Measurements from ENCODE around the gene SPATA2L.
"Not testable (repeated sequence)": the region's sequence is repeated elsewhere in the genome, so short reads cannot be mapped to it uniquely, and the experiment has no call there.

SPATA2L gene

DNA sequence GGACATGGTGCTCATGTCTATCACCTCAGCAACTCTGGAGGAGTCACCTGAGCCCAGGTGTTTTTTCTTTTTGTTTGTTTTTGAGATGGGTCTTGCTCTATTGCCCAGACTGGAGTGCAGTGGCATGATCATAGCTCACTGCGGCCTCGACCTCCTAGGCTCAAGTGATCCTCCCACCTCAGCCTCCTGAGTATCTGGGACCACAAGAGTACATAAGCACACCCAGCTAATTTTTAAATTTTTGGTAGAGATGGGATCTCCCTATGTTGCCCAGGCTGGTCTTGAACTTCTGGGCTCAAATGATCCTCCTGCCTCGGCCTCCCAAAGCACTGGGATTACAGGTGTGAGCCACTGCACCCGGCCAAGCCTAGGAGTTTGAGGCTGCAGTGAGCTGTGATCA is 11.9 kb downstream of the SPATA2L start:
- not testable (repeated sequence) for DNase-seq (ENCODE audit: low read depth in 2 of 2)

- DNase-seq (ENCODE audit: low read depth in 2 of 2): no peak
Measured at GRCh38 chr16:89689142-89689541, 12.4 kb downstream of the SPATA2L start.

GRCh38 chr16:89688395-89688794 is 13.1 kb downstream of the SPATA2L start:
- DNase-seq (ENCODE audit: low read depth in 2 of 2): no peak

DNA sequence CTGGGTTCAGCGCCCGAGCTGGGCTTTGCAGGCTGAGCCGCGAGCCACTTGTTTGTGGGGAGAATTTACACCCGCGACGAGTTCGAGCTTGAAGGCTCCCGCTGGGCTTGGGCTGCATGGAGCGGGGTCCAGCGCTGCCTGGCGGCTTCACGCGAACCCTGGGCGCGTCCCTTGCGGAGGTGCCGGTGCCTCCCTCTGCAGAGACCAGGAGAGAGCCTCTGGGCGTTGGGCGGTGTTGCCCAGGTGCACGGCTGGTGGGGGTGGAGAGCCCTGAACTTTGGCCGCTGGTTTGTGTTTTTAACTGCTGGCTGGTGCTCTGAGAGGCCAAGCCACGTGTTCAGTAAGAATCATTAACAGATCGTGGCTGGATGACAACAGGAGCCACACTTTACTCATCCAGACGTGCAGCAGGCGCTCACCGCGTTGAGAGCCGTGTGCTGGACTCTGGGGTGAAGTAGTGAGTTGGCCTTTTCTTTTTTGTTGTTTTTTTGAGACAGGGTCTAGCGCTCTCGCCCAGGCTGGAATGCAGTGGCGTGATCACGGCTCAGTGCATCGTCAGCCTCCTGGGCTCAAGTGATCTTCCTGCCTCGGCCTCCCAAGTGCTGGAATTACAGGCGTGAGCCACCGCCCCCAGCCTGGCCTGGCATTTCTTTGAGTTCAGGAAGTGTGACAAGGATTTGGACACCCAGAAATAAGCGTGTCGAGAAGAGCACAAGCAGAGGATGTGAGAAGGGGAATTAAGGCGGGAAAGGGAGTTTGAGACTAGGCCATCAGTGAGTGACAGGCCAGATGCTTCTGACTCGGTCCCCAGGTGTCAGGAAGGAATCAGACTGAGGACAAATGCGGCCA is 14.2 kb downstream of the SPATA2L start:
- no peak for DNase-seq (ENCODE audit: low read depth in 2 of 2)

GRCh38 chr16:89686520-89687091 is 14.9 kb downstream of the SPATA2L start, which contains the start of gene CDK10:
Gene CDK10, plus strand, starts transcription at chr16:89686689. Its CDS starts 22 bp downstream, at chr16:89686711.
- peak; percentile 66 to 67 for DNase-seq (ENCODE audit: low read depth in 2 of 2)

DNA sequence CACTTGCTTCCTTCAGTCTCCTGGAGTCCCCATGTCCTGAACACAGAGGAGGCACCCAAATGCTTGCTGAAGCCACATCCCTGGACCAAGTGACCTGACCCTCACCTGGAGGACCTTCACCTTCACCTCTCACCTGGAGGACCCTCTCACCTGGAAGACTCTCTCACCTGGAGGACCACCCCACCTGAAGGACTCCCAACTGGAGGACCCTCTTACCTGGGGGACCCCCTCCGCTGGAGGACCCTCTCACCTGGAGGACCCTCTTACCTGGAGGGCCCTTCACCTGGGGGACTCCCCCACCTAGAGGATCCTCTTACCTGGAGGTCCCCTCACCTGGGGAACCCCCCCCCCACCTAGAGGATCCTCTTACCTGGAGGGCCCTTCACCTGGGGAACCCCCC is 15.6 kb downstream of the SPATA2L start:
- DNase-seq (ENCODE audit: low read depth in 2 of 2): no peak

DNA sequence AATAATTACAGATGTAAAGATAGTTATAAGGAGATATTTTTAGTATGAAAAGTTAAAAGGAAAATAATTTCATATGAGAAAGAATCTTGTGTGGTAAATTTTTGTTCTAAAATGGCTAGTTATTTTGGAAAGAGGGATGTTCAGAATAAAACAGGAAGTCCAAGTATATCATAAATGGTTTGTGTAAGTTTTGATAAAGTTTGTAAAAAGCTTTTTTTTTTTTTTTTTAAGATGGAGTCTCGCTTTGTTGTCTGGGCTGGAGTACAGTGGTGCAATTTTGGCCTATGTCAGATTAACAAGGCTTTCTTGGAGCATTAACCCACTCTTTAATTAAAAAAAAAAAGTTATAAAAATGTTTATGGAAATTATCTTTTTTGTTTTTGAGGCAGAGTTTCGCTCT is 23.2 kb downstream of the SPATA2L start:
- no peak for DNase-seq (ENCODE audit: low read depth in 2 of 2)

DNA sequence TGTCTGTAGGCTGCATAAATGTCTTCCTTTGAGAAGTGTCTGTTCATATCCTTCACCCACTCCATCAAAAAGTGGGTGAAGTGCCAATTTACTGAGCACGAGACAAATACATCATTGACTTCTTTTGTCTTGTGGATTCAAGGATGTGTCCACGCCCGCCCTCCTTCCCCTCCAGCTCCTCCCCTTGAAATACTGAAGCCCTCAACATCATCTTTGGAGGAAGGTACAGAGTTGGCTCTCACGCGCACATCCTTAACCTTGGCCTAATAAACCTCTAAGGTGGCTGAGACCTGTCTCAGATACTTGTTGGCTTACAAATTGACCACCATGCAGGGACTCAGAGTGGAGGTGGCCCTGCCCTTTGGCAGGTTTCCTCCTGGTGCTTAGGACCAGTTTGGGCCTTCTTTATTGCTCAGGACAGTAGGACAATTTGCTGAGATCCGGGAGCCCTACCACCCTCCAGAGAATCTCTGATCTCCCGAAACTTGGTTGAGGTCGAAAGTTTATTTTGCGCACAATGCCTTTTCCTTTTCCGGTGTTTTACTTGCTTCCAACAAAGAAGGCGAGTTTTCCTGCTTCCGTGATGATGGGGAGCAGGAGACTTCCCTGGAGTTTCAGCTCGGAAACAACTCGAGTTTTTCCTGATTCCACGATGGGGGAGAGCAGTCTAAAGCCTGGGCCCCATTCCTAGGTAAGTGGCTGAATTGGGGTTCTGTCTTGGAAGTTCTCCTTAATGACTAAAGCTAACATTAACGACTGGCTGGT is 29.1 kb downstream of the SPATA2L start:
- no peak for DNase-seq (ENCODE audit: low read depth in 2 of 2)

- not testable (repeated sequence) for DNase-seq (ENCODE audit: low read depth in 2 of 2)
Measured at GRCh38 chr16:89671565-89671964, 29.9 kb downstream of the SPATA2L start.

DNA sequence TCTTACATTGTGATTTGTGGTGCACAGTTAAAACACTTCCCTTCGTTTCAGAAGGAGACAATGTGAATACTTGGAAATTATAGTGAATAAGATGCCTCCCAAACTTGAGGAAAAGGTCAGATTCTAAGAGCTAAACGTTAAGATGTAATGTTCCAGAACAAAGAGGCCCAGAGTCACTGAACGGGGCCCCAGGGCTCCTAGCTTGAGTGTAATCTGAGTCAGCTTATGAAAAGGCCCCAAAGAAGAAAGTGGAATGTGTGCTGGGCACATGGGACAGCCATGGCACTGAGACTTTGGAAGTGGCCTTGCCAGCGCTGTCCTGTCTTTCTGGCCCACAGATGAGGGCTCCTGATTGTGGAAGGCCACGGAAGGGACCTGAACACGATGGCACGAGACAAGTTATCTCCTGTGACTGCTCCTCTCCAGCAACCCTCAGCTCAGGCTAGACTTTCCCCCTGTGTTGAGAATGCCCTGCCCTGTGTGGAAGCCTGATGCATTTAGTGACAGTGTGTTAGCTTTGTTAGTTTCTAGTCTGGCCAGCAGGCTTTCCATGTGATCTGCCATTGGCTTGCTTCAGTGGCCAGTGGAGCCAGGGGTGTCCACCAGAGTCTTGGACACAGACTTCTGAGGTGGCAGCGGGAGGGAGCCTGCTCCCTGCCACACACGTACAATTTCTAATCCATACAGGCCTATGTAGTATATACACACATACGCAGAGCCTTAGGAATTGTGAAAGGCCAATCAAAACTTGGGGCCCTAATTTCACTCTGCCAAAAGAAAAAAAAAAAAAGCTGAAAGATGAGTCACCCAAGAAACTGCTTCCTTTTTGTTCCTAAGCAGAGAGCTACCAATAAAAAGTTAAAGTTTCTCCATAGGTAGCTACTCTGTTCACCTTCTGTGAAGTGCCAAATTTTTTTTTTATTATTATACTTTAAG is 30.7 kb downstream of the SPATA2L start:
- DNase-seq (ENCODE audit: low read depth in 2 of 2): no peak

DNA sequence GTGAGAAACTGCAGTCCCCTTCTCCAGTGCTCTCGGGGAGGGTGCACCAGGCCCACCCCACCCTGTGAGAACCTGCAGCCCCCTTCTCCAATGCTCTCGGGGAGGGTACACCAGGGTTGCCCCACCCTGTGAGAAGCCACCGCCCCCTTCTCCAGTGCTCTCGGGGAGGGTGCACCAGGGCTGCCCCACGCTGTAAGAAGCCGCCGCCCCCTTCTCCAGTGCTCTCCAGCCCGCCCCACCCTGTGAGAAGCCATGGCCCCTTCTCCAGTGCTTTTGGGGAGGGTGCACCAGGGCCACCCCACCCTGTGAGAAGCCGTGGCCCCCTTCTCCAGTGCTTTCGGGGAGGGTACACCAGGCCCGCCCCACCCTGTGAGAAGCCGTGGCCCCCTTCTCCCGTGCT is 31.8 kb downstream of the SPATA2L start:
- DNase-seq (ENCODE audit: low read depth in 2 of 2): no peak

- DNase-seq (ENCODE audit: low read depth in 2 of 2): no peak
Measured at GRCh38 chr16:89668790-89669158, 32.7 kb downstream of the SPATA2L start.

DNA sequence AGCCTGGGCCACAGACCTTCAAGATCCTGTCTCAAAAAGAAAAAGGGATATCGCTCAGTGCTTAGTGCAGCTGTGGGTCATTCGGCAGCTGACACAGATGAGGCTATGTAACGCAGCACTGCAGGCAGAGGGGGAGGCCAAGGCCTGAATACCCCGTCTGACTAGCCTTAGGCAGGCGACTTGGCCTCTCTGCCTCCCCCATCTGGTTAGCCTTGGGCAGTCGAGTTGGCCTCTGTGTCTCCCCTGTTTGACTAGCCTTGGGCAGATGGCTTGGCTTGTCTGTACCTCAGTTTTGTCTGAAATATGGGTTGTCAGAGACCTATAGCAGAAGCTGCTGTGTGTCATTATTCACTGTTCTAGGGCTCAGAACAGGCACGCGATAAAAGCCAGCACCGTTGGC is 33.9 kb downstream of the SPATA2L start:
- no peak for DNase-seq (ENCODE audit: low read depth in 2 of 2)

GRCh38 chr16:89667000-89667399 is 34.5 kb downstream of the SPATA2L start:
- DNase-seq (ENCODE audit: low read depth in 2 of 2): not testable (repeated sequence)

GRCh38 chr16:89664238-89664637 is 37.3 kb downstream of the SPATA2L start:
- not testable (repeated sequence) for DNase-seq (ENCODE audit: low read depth in 2 of 2)

DNA sequence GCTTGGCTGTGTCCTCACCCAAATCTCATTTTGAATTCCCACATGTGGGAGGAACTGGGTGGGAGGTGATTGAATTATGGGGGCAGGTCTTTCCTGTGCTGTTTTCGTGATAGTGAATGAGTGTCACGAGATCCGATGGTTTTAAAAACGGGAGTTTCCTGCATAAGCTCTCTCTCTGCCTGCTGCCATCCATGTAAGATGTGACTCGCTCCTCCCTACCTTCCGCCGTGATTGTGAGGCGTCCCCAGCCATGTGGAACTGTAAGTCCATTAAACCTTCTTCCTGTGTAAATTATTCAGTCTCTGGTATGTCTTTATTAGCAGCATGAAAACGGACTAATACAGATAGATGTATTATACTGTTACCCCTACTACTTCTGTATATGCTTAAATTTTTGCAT is 40.3 kb downstream of the SPATA2L start:
- DNase-seq (ENCODE audit: low read depth in 2 of 2): no peak

DNA sequence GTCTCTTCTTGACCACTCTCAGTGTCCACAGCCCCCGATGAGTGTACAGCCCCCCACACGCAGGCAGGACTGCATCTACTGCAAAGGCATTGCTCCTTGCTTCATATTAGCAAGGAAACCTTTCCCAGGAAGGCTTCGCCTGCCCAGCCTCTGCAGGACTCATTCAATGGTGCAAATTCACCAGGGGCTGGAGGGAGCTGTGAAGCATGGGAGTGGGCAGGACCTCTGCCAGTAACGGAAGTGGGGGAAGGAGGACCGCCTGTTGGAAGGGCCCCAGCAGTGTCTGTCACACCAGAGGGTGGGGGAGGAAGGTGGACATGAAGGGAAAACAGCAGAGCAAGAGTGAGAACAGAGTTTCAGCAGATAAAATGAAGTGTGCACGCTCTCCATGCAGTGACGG is 41.4 kb downstream of the SPATA2L start:
- DNase-seq (ENCODE audit: low read depth in 2 of 2): no peak

- DNase-seq (ENCODE audit: low read depth in 2 of 2): no peak
Measured at GRCh38 chr16:89658221-89658879, 43.2 kb downstream of the SPATA2L start.

DNA sequence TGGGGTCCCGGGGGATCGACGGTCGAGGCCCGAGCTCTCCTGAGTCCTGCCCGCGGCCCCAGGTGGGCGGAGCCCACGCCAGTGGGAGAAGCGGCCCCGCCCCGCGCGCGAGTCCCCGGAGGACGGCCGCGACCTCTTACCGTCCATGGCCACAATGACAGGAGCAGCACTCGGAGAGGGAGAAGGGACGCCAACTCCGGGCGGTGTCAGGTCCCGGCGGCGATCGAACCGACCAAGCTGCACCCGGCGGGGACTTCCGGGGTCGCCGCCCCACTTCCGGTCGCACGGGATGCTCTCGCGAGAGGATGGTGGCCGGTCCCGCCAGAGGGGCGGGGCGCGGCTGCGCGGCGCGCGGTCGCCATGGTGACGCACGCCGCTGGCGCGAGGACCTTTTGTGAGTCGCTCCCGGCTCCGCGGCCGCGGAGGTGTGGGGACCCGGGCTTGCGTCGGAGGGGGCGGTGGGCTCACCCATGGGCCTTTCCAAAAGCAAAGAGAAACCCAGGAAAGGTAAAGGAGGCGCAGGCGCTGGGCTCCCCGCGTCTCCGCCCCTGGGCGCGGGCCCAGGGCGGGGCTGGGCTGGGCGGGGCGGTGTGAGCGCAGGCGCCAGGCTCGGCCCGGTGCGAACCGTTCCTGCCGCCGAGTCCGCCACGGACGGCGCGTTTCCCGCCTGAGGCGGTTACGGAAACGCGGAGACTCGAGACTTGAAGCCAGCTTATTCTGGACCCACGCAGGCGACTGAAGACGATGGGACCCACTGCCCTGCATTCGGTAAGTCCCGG is 43.9 kb downstream of the SPATA2L start, which contains the start of the genes CHMP1A and SPATA33:
CHMP1A (minus strand) TSS at position 267 of the 779 bp plus-strand sequence; CDS start at position 147, 120 bp downstream.
SPATA33 (plus strand) TSS at position 395 of the 779 bp plus-strand sequence; CDS start at position 471, 76 bp downstream.
- DNase-seq (ENCODE audit: low read depth in 2 of 2): peak; percentile 52 to 58

Measured in fibroblast of skin of left biceps (primary cell).